ENCODE data around the gene MRPS26. TPM values are rescaled to one million over a fixed set of nuclear protein-coding genes. Genes with fewer than 3 reads are reported as not detected.

MRPS26 gene
- total and polyA plus RNA-seq, 2 donors, result 18.3 to 97.4 TPM

DNA sequence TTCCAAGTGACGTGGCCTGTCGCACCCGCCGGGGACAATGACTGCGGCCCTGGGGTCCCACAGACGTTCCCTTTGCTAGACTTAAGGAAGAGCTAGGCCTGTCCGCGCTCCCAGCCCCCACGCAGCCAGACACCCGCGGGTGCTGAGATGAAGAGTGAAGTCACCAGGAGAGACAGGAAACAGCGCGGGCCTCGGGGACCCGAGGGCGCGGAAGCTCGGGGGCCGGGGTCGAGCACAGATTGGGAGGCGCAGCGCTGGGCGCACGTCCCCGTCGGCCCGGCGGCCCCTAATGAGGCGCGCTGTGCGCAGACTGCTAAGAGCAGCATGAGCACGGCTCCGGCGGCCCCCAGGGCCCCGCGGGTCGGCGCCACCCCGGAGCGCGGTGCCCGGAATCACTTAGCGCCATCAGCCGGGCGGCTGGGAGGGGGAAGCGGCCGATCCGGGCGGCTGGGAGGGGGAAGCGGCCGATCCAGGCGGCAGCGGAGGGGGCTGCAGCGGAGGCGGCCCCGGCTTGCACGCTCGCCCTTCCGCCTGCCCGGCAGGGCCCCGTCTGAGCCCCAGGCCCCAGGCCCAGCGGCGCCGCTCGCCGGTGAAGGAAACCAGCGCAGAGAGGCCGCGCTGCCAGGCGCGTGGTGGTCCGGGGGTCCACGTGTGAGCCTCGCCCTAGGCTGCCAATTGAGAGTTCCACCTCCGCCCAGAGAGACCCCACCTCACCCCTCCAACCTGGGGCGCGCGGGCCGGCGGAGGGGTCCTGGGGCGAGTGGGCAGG is 46.9 kb downstream of the MRPS26 start:
- WGBS, result 13% methylated on average over 79 of the region's 81 CpGs
- Histone ChIP-seq H3K36me3 (ENCODE audit: insufficient read depth) (no peaks in the 10 kb centered on the region), H3K4me3 (ENCODE audit: low read depth, low read length) (peak overlapping the region; percentile 8), H3K4me1 (ENCODE audit: insufficient read depth) (no peaks in the 10 kb centered on the region), H3K27ac (ENCODE audit: low read depth) (no peak overlapping the region)
- no peak for DNase-seq (ENCODE audit: extremely low spot score)

DNA sequence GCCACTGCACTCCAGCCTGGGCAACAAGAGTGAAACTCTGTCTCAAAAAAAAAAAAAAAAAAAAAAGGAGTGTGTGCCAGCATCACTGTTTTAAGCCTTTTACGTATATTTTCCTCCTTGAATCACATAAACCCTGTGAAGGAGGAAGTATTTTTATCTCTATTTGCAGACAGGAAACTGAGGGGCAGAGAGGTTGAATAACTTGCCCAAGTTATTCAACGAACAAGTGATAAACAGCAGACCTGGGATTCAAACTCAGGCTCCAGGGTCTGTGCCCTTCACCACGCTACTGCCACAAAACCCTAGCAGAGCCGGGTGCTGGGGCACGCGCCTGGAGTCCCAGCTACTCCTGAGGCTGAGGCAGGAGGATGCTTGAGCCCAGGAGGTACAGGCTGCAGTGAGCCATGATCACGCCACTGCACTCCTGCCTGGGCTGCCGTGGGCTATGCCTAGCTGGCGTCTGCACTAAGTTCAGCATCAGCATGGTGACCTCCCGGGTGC is 48.1 kb downstream of the MRPS26 start:
- Histone ChIP-seq H3K4me1 (ENCODE audit: insufficient read depth) (no peaks in the 10 kb centered on the region), H3K4me3 (ENCODE audit: low read depth, low read length) (no peak overlapping the region), H3K27ac (ENCODE audit: low read depth) (no peak overlapping the region), H3K36me3 (ENCODE audit: insufficient read depth) (no peaks in the 10 kb centered on the region)
- 65% methylated on average over 10 of the region's 10 CpGs for WGBS
- no peak for DNase-seq (ENCODE audit: extremely low spot score)

DNA sequence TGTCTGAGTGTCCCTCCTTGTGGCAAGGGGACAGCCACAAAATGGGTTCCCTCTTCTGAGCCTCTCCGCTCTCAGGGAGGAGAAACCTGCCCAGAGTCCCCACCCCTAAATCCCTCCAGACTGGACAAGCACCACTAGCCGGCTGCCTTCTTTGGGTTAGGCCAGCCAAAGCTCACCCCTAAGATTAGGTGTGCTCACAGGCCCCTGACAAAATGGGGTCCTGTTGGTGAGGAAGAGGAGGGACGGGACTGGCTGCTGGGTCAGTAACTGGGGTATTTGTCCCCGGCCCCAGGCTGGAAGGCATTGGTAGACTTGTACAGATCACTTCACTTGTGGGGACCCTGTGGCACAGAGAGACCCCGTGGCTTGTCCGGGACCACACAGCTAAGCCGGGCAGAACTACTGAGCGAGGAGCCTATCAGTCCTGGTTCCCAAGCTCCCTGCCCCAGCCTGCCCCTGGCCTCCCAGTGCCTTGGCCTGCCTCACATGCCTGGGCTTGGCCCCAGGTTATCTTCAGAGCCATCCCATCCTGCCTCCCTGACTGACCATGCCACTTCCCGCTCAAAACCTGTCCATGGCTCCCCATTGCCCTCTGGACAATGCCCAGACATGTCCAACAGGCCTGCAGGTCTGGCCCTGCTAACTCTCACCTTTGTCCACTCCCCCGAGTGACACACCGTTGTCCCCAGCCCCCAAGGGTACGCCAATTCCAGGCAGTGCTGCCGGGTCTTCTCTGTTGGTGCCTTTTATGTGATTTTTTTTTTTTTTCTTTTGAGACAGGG is 49.2 kb downstream of the MRPS26 start:
- Histone ChIP-seq H3K36me3 (ENCODE audit: insufficient read depth) (no peaks in the 10 kb centered on the region), H3K27ac (ENCODE audit: low read depth) (no peak overlapping the region), H3K4me1 (ENCODE audit: insufficient read depth) (no peaks in the 10 kb centered on the region), H3K4me3 (ENCODE audit: low read depth, low read length) (no peak overlapping the region)
- DNase-seq (ENCODE audit: extremely low spot score), result no peak
- WGBS, result 85% methylated on average over 13 of the region's 13 CpGs

Other genes starting within 250 kb of the MRPS26 start
- 46.9 TPM for gene CPXM1, start 245.4 kb upstream of the MRPS26 start, total RNA-seq
- 19.4 TPM for gene CPXM1, start 245.4 kb upstream of the MRPS26 start, polyA plus RNA-seq
- not detected for gene C20orf141, start 231.1 kb upstream of the MRPS26 start, total RNA-seq
- not detected for gene C20orf141, start 231.1 kb upstream of the MRPS26 start, polyA plus RNA-seq
- not detected for gene TMEM239, start 229.7 kb upstream of the MRPS26 start, total RNA-seq
- not detected for gene TMEM239, start 229.7 kb upstream of the MRPS26 start, polyA plus RNA-seq
- gene PCED1A, start 205.4 kb upstream of the MRPS26 start, total RNA-seq, result 16.6 TPM
- 29.8 TPM for gene PCED1A, start 205.4 kb upstream of the MRPS26 start, polyA plus RNA-seq
- 22.2 TPM for gene VPS16, start 205.3 kb upstream of the MRPS26 start, total RNA-seq
- 33.2 TPM for gene VPS16, start 205.3 kb upstream of the MRPS26 start, polyA plus RNA-seq
- 139 TPM for gene PTPRA, start 172.6 kb upstream of the MRPS26 start, total RNA-seq
- gene PTPRA, start 172.6 kb upstream of the MRPS26 start, polyA plus RNA-seq, result 52.6 TPM
- not detected for gene GNRH2, start 2.4 kb upstream of the MRPS26 start, total RNA-seq
- gene GNRH2, start 2.4 kb upstream of the MRPS26 start, polyA plus RNA-seq, result not detected
- not detected for gene OXT, start 25.6 kb downstream of the MRPS26 start, total RNA-seq
- 0.48 TPM for gene OXT, start 25.6 kb downstream of the MRPS26 start, polyA plus RNA-seq
- not detected for gene AVP, start 38.7 kb downstream of the MRPS26 start, total RNA-seq
- not detected for gene AVP, start 38.7 kb downstream of the MRPS26 start, polyA plus RNA-seq
- 12.4 TPM for gene FASTKD5, start 113.8 kb downstream of the MRPS26 start, total RNA-seq
- 11.5 TPM for gene FASTKD5, start 113.8 kb downstream of the MRPS26 start, polyA plus RNA-seq
- 3.2 TPM for gene UBOX5, start 113.8 kb downstream of the MRPS26 start, total RNA-seq
- 7.5 TPM for gene UBOX5, start 113.8 kb downstream of the MRPS26 start, polyA plus RNA-seq
- 3.1 TPM for gene LZTS3, start 127.5 kb downstream of the MRPS26 start, total RNA-seq
- gene LZTS3, start 127.5 kb downstream of the MRPS26 start, polyA plus RNA-seq, result 10.4 TPM
- 14.8 TPM for gene DDRGK1, start 158.6 kb downstream of the MRPS26 start, total RNA-seq
- 76.3 TPM for gene DDRGK1, start 158.6 kb downstream of the MRPS26 start, polyA plus RNA-seq
- 17.0 TPM for gene ITPA, start 163.4 kb downstream of the MRPS26 start, total RNA-seq
- gene ITPA, start 163.4 kb downstream of the MRPS26 start, polyA plus RNA-seq, result 40.8 TPM
- gene SLC4A11, start 193.1 kb downstream of the MRPS26 start, total RNA-seq, result 0.37 TPM
- gene SLC4A11, start 193.1 kb downstream of the MRPS26 start, polyA plus RNA-seq, result 1.8 TPM

Measured in urinary bladder (tissue), 4 donors.